ENCODE measurements around the gene MUSTN1.

MUSTN1 gene

DNA sequence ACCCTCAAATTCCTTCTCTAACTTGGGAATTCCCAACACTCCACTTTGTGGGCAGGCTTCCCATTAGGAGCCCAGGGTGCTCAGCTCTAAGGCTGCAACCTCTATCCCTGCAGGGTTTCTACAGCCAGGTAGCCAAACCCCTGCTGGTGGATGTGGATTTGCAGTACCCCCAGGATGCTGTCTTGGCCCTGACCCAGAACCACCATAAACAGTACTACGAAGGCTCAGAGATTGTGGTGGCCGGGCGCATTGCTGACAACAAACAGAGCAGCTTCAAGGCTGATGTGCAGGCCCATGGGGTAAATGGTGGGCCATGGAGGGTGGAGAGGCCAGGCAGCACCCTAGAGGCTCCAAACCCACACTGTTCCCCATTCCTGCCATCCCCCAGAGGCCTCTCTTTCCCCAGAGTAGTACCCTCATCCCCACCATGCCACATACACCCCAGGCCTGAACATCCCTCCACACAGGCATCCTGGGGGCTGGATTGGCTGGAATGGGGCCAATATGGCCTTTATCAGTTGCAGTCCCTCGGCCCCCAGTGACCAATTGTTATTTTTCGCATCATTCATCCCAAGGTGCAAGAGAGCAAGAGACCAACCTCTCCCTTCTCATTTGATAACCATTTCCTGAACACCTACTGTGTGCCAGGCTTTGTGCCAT lies 49.8 kb downstream of the MUSTN1 start:
- no peak overlapping the region for H3K4me3 ChIP-seq (ENCODE audit: low read depth, low read length)

DNA sequence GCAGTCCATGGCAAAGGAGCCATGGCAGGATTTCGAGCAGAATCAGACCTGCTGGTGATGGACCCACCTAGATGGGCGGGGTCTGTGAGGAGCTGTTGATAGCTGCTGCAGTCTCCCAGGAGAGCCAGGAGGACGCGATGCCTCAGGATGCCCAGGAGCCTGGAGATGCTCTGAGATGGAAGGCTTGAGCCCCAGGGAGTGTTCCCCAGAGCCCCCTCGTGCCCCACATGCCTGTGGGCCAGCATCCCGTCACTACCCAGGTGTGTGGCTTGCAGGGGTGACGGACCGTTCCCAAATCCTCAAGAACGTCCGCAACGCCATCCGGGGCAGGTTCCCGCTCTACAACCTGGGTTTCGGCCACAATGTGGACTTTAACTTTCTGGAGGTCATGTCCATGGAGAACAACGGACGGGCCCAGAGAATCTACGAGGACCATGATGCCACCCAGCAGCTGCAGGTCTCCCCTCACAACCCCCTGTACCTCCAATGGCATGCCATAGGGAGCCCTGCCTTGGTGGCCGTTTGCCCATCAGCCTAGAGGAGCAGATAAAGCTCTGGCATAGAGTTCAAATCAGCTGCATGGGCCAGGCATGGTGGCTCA lies 50.7 kb downstream of the MUSTN1 start:
- no peak for DNase-seq (ENCODE audit: low read depth)
- TF ChIP-seq, protein P1, sequence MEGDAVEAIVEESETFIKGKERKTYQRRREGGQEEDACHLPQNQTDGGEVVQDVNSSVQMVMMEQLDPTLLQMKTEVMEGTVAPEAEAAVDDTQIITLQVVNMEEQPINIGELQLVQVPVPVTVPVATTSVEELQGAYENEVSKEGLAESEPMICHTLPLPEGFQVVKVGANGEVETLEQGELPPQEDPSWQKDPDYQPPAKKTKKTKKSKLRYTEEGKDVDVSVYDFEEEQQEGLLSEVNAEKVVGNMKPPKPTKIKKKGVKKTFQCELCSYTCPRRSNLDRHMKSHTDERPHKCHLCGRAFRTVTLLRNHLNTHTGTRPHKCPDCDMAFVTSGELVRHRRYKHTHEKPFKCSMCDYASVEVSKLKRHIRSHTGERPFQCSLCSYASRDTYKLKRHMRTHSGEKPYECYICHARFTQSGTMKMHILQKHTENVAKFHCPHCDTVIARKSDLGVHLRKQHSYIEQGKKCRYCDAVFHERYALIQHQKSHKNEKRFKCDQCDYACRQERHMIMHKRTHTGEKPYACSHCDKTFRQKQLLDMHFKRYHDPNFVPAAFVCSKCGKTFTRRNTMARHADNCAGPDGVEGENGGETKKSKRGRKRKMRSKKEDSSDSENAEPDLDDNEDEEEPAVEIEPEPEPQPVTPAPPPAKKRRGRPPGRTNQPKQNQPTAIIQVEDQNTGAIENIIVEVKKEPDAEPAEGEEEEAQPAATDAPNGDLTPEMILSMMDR (IDR thresholded peaks at IDR 0.05; ENCODE audit: low read depth, low read length, missing control alignments), result no peak
- H3K4me3 ChIP-seq (ENCODE audit: low read depth, low read length), result no peak overlapping the region

More for the DNA sequence above, 49.8 kb downstream of the MUSTN1 start:
- TF ChIP-seq, protein P1 (IDR thresholded peaks at IDR 0.05; ENCODE audit: low read depth, low read length, missing control alignments), result no peak
- DNase-seq (ENCODE audit: low read depth), result no peak

DNA sequence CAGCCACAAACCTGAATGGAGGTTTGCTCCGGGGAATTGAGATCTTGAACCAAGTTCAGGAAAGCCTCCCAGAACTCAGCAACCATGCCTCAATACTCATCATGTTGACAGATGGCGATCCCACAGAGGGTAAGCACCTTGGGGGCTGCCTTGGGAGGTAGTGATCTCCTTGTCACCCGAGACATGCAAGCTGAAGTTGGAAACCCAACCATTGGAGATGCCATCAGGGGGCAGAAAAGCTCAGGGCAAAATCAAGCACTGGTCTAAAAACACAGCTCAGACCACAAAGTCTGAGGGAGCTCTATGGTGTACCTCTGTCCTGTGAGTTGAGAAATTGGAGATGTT lies 51.6 kb downstream of the MUSTN1 start:
- no peak overlapping the region for H3K4me3 ChIP-seq (ENCODE audit: low read depth, low read length)
- TF ChIP-seq, protein P1 (IDR thresholded peaks at IDR 0.05; ENCODE audit: low read depth, low read length, missing control alignments), result no peak
- no peak for DNase-seq (ENCODE audit: low read depth)
